ENCODE results near the gene ZBTB12. TPM values are rescaled to one million over a fixed set of nuclear protein-coding genes. Genes with fewer than 3 reads are reported as not detected.

The ZBTB12 gene
- total and polyA plus RNA-seq, 2 of the 13 experiments (the other 11 are each of a cell fraction or from before 2014, with no cell fraction given): 4.8 to 6.0 TPM

DNA sequence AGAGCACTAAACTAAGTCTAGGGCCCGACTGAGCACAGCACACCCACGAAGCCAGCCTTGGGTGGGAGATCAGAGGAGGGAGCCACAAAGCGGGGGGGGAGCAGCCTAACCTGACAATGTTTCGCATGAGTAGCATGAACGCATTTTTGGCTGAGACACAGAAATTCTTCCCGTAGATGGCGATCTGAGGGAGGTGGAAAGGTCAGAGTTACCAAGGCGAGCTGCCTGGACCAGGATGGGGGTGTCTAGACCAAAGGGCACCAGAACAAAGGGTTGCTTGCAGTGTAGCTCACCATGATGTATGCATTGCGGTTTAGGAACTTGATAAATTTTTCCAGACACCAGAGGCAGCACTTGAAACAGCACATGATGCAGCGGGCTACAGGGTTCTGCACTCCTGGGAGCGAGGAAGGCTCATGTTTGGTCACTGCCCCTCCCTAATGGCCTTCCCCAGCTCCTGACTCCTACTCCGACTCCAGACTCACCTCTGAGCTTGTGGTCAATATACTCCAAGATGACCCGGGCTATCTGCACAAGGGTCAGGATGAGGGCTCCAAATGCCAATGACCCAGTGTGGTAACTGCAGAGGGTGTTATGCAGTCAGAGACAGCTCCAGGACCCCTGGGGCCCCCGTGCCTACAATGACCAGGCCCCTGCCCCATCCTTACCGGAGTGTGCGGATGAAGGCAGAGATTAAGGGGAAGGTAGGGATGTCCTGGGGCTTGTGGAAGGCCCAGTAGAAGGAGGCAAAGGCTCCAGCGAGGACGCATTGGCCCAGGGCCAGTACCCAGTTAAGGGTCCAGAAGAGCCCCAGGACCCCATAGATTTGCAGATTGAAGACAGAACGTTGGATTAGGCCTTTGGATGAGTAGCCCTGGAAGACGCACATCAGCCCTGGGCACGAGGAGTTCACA is 36.4 kb downstream of the ZBTB12 start (continued):
- TF ChIP-seq ETV6 (CRISPR knock-in tag; conservative IDR thresholded peaks at IDR 0.05) (0 out of 2 replicates have a peak, but pooled peaks have one; percentile 49), TOE1 (CRISPR knock-in tag; IDR thresholded peaks at IDR 0.05) (no peak), USF2 (IDR thresholded peaks at IDR 0.05; ENCODE audit: low read depth, low read length) (peak; percentile 54), USF2 (CRISPR knock-in tag; IDR thresholded peaks at IDR 0.05; ENCODE audit: borderline replicate concordance) (0 out of 2 replicates have a peak, but pooled peaks have one; percentile 62), BATF2 (CRISPR knock-in tag; IDR thresholded peaks at IDR 0.05) (no peak), TRIM22 (IDR thresholded peaks at IDR 0.05) (no peak), HNF1B (CRISPR knock-in tag; IDR thresholded peaks at IDR 0.05) (0 out of 2 replicates have a peak, but pooled peaks have one; percentile 31), ZNF660 (CRISPR knock-in tag; IDR thresholded peaks at IDR 0.05; ENCODE audit: borderline replicate concordance, low read depth) (no peak), ZNF30 (CRISPR knock-in tag; IDR thresholded peaks at IDR 0.05) (no peak), ZNF891 (CRISPR knock-in tag; IDR thresholded peaks at IDR 0.05) (no peak), MTF1 (CRISPR knock-in tag; IDR thresholded peaks at IDR 0.05) (no peak), ZFX (CRISPR knock-in tag; IDR thresholded peaks at IDR 0.05; ENCODE audit: low read depth) (peak; percentile 64; the same call in 1 of the 2 replicates), ZNF292 (CRISPR knock-in tag; IDR thresholded peaks at IDR 0.05; ENCODE audit: borderline replicate concordance, low read depth) (peak; percentile 87), SOX13 (IDR thresholded peaks at IDR 0.05) (peak; percentile 93), SOX13 (CRISPR knock-in tag; conservative IDR thresholded peaks at IDR 0.05 in 1 of 2, IDR thresholded peaks at IDR 0.05 in 1 of 2) (peak in 1 of 2 experiments; percentile 98; a peak in 2 of 4 replicates), NPAS2 (CRISPR knock-in tag; IDR thresholded peaks at IDR 0.05; ENCODE audit: borderline replicate concordance) (no peak), GLI4 (CRISPR knock-in tag; IDR thresholded peaks at IDR 0.05; ENCODE audit: borderline replicate concordance) (no peak), TEAD3 (CRISPR knock-in tag; optimal IDR thresholded peaks at IDR 0.05; ENCODE audit: borderline replicate concordance) (peak; percentile 90), MAFK (conservative IDR thresholded peaks at IDR 0.05 in 1 of 2, IDR thresholded peaks at IDR 0.05 in 1 of 2; ENCODE audit: low read length in 2 of 2) (0 out of 4 replicates have a peak, but pooled peaks of 1 of the 2 experiments have one; percentile 0), RNF2 (conservative IDR thresholded peaks at IDR 0.05; ENCODE audit: low read depth) (no peak), TRIM24 (CRISPR knock-in tag; IDR thresholded peaks at IDR 0.05) (0 out of 2 replicates have a peak, but pooled peaks have one; percentile 65), ZNF567 (CRISPR knock-in tag; IDR thresholded peaks at IDR 0.05; ENCODE audit: borderline replicate concordance) (0 out of 2 replicates have a peak, but pooled peaks have one; percentile 8), GATA4 (IDR thresholded peaks at IDR 0.05; ENCODE audit: borderline replicate concordance, low read depth) (peak; percentile 56; the same call in 1 of the 2 replicates), ZNF124 (CRISPR knock-in tag; IDR thresholded peaks at IDR 0.05) (peak; percentile 82)

Data from HepG2 (cell line).